Measurements from ENCODE around the gene TNK2.
"Not testable (repeated sequence)": the region's sequence is repeated elsewhere in the genome, so short reads cannot be mapped to it uniquely, and the experiment has no call there.

TNK2 gene

DNA sequence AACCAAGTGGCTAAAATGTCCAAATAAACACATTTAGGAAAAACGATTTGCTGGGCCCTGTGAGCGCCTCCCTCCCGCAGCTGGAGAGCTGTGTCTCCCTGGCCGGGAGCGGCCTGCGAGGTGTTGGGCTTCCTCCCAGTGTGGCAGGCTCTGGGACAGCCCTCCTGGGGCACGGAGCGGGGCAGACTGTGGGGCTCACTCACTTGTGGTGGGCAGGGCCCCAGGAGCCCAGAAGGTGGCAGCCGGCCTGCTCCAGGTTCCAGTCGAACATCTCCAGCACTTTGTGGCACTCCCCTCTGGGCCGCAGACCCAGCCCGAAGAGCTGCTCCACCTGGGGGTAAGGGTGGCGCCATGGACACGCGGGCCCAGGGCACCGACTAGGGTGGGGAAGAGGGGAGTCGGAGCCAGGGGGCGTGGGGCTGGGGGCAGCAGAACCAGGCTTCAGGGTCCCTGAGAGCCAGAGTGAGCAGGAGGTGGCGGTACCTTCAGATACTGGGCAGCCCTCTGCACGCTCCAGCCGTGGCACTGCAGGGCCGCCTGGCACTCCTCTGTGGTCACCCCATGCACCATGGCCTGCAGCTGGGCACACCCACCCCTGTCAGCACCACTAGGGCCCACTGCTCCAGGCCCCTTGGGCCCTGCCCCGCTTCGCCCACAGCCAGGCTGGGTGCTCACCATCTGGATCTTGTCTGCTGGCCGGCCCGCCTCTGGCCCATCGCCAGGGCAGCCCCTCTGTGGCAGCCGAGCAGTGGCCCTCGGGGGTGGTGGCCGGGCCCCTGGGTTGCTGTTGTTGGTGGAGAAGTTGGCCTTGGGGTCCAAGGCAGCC is 41.5 kb downstream of the TNK2 start:
- TF ChIP-seq, protein P1, sequence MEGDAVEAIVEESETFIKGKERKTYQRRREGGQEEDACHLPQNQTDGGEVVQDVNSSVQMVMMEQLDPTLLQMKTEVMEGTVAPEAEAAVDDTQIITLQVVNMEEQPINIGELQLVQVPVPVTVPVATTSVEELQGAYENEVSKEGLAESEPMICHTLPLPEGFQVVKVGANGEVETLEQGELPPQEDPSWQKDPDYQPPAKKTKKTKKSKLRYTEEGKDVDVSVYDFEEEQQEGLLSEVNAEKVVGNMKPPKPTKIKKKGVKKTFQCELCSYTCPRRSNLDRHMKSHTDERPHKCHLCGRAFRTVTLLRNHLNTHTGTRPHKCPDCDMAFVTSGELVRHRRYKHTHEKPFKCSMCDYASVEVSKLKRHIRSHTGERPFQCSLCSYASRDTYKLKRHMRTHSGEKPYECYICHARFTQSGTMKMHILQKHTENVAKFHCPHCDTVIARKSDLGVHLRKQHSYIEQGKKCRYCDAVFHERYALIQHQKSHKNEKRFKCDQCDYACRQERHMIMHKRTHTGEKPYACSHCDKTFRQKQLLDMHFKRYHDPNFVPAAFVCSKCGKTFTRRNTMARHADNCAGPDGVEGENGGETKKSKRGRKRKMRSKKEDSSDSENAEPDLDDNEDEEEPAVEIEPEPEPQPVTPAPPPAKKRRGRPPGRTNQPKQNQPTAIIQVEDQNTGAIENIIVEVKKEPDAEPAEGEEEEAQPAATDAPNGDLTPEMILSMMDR (IDR thresholded peaks at IDR 0.05), result no peak
- Mint-ChIP-seq H3K4me3 (no peak overlapping the region), H3K9me3 (no peaks in the 10 kb centered on the region), H3K36me3 (ENCODE audit: low read depth) (peaks cover 8% of the 10 kb centered on the region), H3K27ac (no peak overlapping the region), H3K4me1 (peaks cover 25% of the 10 kb centered on the region), H3K27me3 (ENCODE audit: low read depth, poor library complexity) (peaks cover 3% of the 10 kb centered on the region)
- DNase-seq, result no peak

DNA sequence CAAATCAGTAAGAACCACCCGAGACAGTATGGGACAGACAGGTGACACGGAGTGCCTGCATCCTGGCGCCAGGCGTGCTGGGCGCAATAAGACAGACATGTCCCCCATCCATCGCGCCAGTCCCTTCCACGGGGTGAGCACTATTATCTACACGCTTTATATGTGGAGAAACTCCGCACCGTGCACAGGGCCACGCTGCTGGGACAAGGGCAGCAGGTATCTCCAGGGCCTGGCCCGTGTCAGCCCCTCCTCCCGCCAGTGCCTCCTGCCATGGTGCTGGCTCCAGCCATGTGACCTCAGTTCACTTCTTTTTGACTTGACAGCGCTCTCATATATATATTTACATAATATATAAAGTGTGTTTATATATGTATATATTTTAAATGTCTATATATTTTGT is 42.6 kb downstream of the TNK2 start:
- Mint-ChIP-seq H3K27me3 (ENCODE audit: low read depth, poor library complexity) (peaks cover 6% of the 10 kb centered on the region), H3K4me1 (peaks cover 21% of the 10 kb centered on the region), H3K27ac (peak overlapping the region; percentile 77), H3K36me3 (ENCODE audit: low read depth) (peaks cover 8% of the 10 kb centered on the region), H3K9me3 (no peaks in the 10 kb centered on the region), H3K4me3 (no peak overlapping the region)
- DNase-seq, result no peak
- TF ChIP-seq, protein P1 (IDR thresholded peaks at IDR 0.05), result no peak

DNA sequence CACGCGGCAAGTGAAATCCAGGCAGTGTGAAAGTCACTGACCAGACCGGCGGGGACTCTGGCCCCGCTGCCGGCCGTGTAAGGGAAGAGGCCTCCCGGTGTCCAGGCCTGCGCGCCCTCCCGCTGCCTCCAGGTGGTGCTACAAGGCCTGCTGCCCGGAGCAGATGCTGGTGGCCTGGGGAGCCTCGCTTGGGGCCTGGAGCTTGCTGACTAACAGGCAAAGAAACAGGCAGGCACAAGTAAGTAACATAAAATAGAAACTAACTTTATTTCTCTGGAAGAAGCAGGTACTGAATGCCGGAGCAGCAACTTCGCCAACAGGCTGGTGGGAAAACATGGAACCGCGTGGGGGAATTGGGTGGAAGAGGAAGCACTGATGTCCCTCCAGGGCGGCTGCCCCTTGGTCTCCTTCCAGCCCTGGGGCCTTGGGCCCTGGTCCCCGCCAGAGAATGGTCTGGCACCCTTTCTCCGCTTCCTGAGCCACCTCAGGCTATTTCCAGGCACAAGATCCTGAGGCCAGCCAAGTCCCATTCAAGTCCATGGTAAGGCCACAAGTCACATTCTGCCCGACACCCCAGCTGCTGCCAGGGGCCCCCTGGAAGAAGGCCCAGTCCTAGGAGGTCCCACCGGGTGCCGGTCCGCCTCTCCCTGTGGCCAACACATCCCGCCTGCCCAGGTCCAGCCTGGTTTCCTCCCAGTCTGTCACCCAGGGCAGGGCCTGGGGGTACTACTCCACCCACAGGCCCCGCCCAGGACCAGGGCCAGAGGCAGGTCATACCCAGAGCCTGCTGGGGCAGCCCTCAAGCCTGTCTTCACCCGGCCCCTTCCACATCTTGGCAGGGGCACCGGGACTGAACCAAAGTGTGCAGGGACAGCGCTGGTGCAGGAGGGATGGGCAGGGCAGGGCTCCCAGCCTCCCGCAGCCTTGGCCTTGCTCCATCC is 45.0 kb downstream of the TNK2 start:
- DNase-seq, result peak; percentile 91
- no peaks in the 10 kb centered on the region for H3K9me3 Mint-ChIP-seq
- peak overlapping the region; percentile 19 for H3K27ac Mint-ChIP-seq
- H3K4me1 Mint-ChIP-seq, result peaks cover 21% of the 10 kb centered on the region
- H3K4me3 Mint-ChIP-seq, result no peak overlapping the region
- TF ChIP-seq, protein P1 (IDR thresholded peaks at IDR 0.05), result peak; percentile 94
- H3K27me3 Mint-ChIP-seq (ENCODE audit: low read depth, poor library complexity), result peaks cover 6% of the 10 kb centered on the region
- H3K36me3 Mint-ChIP-seq (ENCODE audit: low read depth), result peaks cover 4% of the 10 kb centered on the region

DNA sequence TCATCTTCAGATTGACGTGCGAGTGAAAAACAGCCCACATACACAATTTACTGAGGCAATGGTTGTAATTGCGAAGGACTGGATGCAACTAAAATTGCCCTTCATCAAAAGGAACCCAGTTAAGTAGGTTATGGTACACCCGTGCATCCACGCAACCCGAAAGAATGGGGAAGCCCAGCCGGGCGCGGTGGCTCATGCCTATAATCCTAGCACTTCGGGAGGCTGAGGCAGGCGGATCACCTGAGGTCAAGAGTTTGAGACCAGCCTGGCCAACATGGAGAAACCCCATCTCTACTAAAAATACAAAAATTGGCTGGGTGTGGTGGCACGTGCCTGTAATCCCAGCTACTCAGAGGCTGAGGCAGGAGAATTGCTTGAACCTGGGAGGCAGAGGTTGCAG is 46.0 kb downstream of the TNK2 start:
- not testable (repeated sequence) for H3K27ac Mint-ChIP-seq; H3K9me3 Mint-ChIP-seq; H3K4me3 Mint-ChIP-seq; DNase-seq; H3K27me3 Mint-ChIP-seq (ENCODE audit: low read depth, poor library complexity); H3K36me3 Mint-ChIP-seq (ENCODE audit: low read depth)
- peaks cover 21% of the 10 kb centered on the region for H3K4me1 Mint-ChIP-seq

DNA sequence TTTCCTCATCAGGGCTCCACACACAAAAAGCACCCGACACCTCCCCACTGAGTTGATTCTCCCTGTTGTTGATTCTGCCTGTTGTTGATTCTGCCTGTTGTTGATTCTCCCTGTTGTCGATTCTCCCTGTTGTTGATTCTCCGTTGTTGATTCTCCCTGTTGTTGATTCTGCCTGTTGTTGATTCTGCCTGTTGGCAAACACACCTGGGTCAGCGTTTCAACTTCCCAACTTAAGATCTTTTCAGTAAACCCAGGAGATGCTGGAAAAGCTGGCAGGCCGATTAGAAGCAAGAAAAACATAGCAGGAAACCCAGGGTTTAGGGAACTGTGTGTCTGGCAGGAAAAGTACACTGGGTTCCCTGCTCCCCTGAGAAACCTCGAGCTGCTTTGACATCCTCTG is 47.9 kb downstream of the TNK2 start:
- H3K4me1 Mint-ChIP-seq, result peaks cover 21% of the 10 kb centered on the region
- H3K36me3 Mint-ChIP-seq (ENCODE audit: low read depth), result peaks cover 2% of the 10 kb centered on the region
- peaks cover 6% of the 10 kb centered on the region for H3K27me3 Mint-ChIP-seq (ENCODE audit: low read depth, poor library complexity)
- H3K9me3 Mint-ChIP-seq, result no peaks in the 10 kb centered on the region
- H3K27ac Mint-ChIP-seq, result no peak overlapping the region
- no peak for DNase-seq
- H3K4me3 Mint-ChIP-seq, result no peak overlapping the region
- TF ChIP-seq, protein P1 (IDR thresholded peaks at IDR 0.05), result no peak

DNA sequence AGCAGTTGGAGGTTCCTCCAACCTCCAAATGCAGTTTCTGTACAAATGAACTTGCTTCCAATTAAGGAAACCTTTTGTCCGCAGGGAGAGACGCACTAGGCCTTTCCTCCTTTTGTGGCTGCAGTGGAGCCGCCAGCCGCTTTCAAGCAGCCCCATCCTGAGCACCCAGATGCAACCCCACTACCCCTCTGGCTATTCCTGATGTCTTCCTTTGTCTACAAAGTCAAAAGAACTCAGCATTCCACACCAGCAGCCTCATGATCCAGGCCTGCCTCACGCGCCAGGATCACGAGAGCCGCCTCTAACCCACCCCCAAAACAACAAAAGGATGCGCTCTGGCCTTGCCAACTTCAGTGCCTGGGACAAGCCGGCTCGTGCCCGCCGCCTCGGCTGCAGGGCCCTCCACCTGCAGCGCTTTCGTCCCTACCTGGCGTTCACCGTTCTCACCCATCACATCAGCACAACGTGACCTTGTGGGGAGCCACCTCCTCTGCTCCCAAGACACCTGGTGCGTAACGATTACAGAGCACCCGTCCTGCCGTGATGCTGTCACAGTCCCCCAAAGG is 48.4 kb downstream of the TNK2 start:
- Mint-ChIP-seq H3K9me3 (no peaks in the 10 kb centered on the region), H3K27me3 (ENCODE audit: low read depth, poor library complexity) (peaks cover 6% of the 10 kb centered on the region), H3K27ac (no peak overlapping the region), H3K4me3 (no peak overlapping the region), H3K36me3 (ENCODE audit: low read depth) (no peaks in the 10 kb centered on the region), H3K4me1 (peaks cover 21% of the 10 kb centered on the region)
- no peak for DNase-seq
- TF ChIP-seq, protein P1 (IDR thresholded peaks at IDR 0.05), result no peak
